Subcutaneous abdominal adipose tissue (tissue), 5 donors: ENCODE measurements around the gene EIF4G1.

Source experiments
- H3K27ac ChIP-seq: one replicate; pipeline ENCODE4 v1.7.0; 2013; ENCODE audit warnings: low read depth, mild to moderate bottlenecking, inconsistent platforms, low read length, moderate library complexity
- H3K27me3 ChIP-seq, 5 donors: one replicate each; pipeline ENCODE4 v1.7.0; 2013; ENCODE audit warnings: low read length in 5 of 5, inconsistent platforms in 1 of 5; ENCODE audit not compliant: control insufficient read depth in 5 of 5, insufficient read depth in 4 of 5
- H3K36me3 ChIP-seq, 5 donors: one replicate each; pipeline ENCODE4 v1.7.0; 2013; ENCODE audit warnings: low read length in 5 of 5; ENCODE audit not compliant: control insufficient read depth in 5 of 5, insufficient read depth in 5 of 5
- H3K4me1 ChIP-seq, 5 donors: one replicate each; pipeline ENCODE4 v1.7.0; 2013; ENCODE audit warnings: low read length in 5 of 5, mild to moderate bottlenecking in 3 of 5, moderate library complexity in 1 of 5; ENCODE audit not compliant: control insufficient read depth in 5 of 5, insufficient read depth in 5 of 5
- H3K4me3 ChIP-seq, 5 donors: one replicate each; pipeline ENCODE4 v1.7.0; 2013; ENCODE audit warnings: low read length in 5 of 5, low read depth in 1 of 5
- H3K9ac ChIP-seq, 5 donors: one replicate each; pipeline ENCODE4 v1.7.0; 2013; ENCODE audit warnings: low read length in 5 of 5, mild to moderate bottlenecking in 4 of 5, moderate library complexity in 3 of 5
- H3K9me3 ChIP-seq, 5 donors: one replicate each; pipeline ENCODE4 v1.7.0; 2013; ENCODE audit warnings: low read length in 5 of 5; ENCODE audit not compliant: control insufficient read depth in 5 of 5
- donor health status: healthy.
- donor health status: healthy.
- donor health status: healthy.
- donor health status: healthy.
- donor health status: healthy.

EIF4G1 gene

DNA sequence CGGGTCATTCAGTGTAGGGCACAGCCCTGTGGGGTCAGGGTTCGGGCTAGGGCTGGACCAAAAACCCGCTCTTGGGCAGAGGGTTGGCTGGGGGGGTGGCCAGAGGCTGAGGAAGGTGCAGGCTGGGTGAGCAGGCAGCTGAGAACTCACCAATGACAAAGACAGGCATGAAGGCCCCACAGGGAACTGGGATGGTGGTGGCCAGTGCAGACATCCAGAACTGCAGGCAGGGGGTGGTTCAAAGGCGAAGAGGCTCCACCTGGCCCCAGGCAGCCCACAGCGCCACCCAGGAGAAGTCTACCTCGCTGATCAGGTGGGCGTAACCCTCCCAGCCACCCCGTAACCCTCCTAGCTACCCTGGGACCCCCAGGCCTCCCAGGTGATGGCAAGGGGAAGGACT is 40.3 kb downstream of the EIF4G1 start:
- Histone ChIP-seq H3K27me3 (no peaks in the 10 kb centered on the region), H3K36me3 (peaks cover 0 to 17% (median 15%) of the 10 kb centered on the region in 5 donors), H3K4me1 (peaks cover 0 to 2% (median 0%) of the 10 kb centered on the region in 5 donors), H3K27ac (no peak overlapping the region), H3K9me3 (no peaks in the 10 kb centered on the region), H3K4me3 (no peak overlapping the region), H3K9ac (no peak overlapping the region)

- H3K27me3 ChIP-seq, result no peaks in the 10 kb centered on the region
- H3K27ac ChIP-seq, result no peak overlapping the region
- H3K9me3 ChIP-seq, result no peaks in the 10 kb centered on the region
- H3K4me1 ChIP-seq, result peaks cover 0 to 6% (median under 1%) of the 10 kb centered on the region in 5 donors
- H3K4me3 ChIP-seq, result no peak overlapping the region
- peaks cover 0 to 17% (median 15%) of the 10 kb centered on the region in 5 donors for H3K36me3 ChIP-seq
- peak overlapping the region in 1 of 5 donors; percentile 35 for H3K9ac ChIP-seq
Observed at GRCh38 chr3:184355261-184356040, 41.0 kb downstream of the EIF4G1 start.

GRCh38 chr3:184357248-184358123 is 43.1 kb downstream of the EIF4G1 start:
- Histone ChIP-seq H3K4me3 (no peak overlapping the region), H3K4me1 (peaks cover 4 to 23% (median 18%) of the 10 kb centered on the region in 5 donors), H3K9me3 (no peaks in the 10 kb centered on the region), H3K27me3 (no peaks in the 10 kb centered on the region), H3K27ac (no peak overlapping the region), H3K9ac (no peak overlapping the region), H3K36me3 (peaks cover 0 to 17% (median 15%) of the 10 kb centered on the region in 5 donors)

- H3K4me3 ChIP-seq, result no peak overlapping the region
- no peaks in the 10 kb centered on the region for H3K9me3 ChIP-seq
- peaks cover 4 to 30% (median 19%) of the 10 kb centered on the region in 5 donors for H3K4me1 ChIP-seq
- no peak overlapping the region for H3K27ac ChIP-seq
- no peak overlapping the region for H3K9ac ChIP-seq
- peaks cover 0 to 15% (median 12%) of the 10 kb centered on the region in 5 donors for H3K36me3 ChIP-seq
- H3K27me3 ChIP-seq, result no peaks in the 10 kb centered on the region
Observed at GRCh38 chr3:184358124-184358767, 43.8 kb downstream of the EIF4G1 start.

DNA sequence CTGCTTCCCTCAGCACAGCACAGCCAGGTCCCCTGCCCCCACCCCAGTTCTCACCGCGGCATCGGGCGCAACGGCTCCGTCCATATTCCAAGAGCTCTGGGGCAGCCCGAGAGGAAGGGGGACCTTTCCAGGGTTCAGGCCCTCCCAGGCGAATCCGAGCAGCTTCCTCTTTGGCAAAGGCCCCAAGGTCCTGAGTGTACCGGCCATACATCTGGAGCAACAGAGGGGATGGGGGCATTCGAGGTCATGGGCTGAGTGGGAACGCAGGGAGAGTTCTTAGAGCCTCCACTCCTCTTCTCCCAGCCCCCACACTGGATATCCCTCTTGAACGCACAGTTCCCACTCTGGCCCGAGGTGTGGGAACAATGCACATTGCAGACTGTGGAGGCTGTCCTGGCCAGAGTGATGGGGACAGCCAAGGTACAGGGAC is 44.5 kb downstream of the EIF4G1 start:
- no peaks in the 10 kb centered on the region for H3K27me3 ChIP-seq
- no peak overlapping the region for H3K4me3 ChIP-seq
- peaks cover 0 to 15% (median 12%) of the 10 kb centered on the region in 5 donors for H3K36me3 ChIP-seq
- peaks cover 4 to 37% (median 25%) of the 10 kb centered on the region in 5 donors for H3K4me1 ChIP-seq
- H3K27ac ChIP-seq, result no peak overlapping the region
- H3K9ac ChIP-seq, result peak overlapping the region in 1 of 5 donors; percentile 8
- no peaks in the 10 kb centered on the region for H3K9me3 ChIP-seq

- Histone ChIP-seq H3K36me3 (peaks cover 0 to 15% (median 12%) of the 10 kb centered on the region in 5 donors), H3K4me1 (peaks cover 4 to 41% (median 32%) of the 10 kb centered on the region in 5 donors), H3K27ac (no peak overlapping the region), H3K9me3 (no peaks in the 10 kb centered on the region), H3K27me3 (no peaks in the 10 kb centered on the region), H3K9ac (no peak overlapping the region), H3K4me3 (no peak overlapping the region)
Observed at GRCh38 chr3:184359610-184360009, 45.2 kb downstream of the EIF4G1 start.

DNA sequence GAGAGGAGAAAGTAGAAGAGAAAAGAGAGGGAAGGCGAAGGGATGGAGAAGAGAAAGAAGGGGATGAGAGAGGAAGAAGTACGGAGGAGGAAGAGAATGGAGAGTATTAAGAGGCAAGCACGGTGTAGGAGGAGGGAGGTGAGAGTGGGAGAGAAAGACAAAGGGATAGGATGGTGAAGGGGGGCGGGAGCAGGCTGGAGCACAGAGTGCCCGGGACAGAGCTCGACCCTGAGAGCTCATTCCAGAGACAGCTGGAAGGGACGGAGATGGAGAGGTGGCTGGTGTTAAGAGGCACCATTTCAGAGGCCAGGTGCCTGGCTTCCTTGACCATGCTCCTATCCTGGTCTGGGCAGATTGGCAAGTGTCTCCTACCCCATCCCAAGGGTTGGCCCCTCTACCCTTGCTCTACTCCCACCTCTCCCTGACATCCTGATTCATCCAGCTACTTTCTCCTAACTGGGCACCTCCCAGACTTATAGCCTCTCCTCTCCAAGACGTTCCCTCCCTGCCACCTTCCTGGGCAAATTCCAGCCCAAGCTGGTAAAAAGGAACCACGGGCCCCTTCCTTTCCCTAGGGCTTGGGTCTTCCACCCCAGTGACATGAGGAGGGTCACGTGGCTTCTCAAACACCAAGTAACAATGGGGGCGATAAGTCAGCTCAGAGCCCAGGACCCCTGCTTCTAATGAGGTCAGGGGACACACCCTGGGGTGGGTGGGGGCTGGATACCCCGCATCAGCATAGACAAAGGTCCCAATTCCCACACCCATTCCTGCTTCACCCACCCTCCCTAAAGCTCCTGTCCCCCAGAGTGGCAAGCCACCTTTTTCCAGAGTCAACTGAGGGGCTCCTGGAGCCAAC is 45.9 kb downstream of the EIF4G1 start:
- Histone ChIP-seq H3K4me3 (peak overlapping the region; percentile 71 to 89 (median 83)), H3K9me3 (no peaks in the 10 kb centered on the region), H3K9ac (peak overlapping the region in 2 of 5 donors; percentile 54 to 63), H3K4me1 (peaks cover 4 to 41% (median 33%) of the 10 kb centered on the region in 5 donors), H3K27me3 (no peaks in the 10 kb centered on the region), H3K27ac (no peak overlapping the region), H3K36me3 (peaks cover 4 to 19% (median 12%) of the 10 kb centered on the region in 5 donors)

GRCh38 chr3:184360929-184361531 is 46.6 kb downstream of the EIF4G1 start:
- no peaks in the 10 kb centered on the region for H3K27me3 ChIP-seq

More at GRCh38 chr3:184360929-184361531, 46.6 kb downstream of the EIF4G1 start:
- Histone ChIP-seq H3K27ac (peak overlapping the region; percentile 57), H3K9ac (peak overlapping the region; percentile 54 to 96 (median 75)), H3K36me3 (peaks cover 4 to 20% (median 12%) of the 10 kb centered on the region in 5 donors), H3K4me3 (peak overlapping the region; percentile 71 to 89 (median 83)), H3K4me1 (peaks cover 4 to 41% (median 33%) of the 10 kb centered on the region in 5 donors), H3K9me3 (no peaks in the 10 kb centered on the region)
